CD8-positive, alpha-beta memory T cell (primary cell): ENCODE measurements around the gene CEBPB. TPM values are rescaled to one million over a fixed set of nuclear protein-coding genes. Genes with fewer than 3 reads are reported as not detected.
A peak's percentile ranks its signal among the peaks of the same experiment; 100 is the strongest.

Experiments
- CTCF ChIA-PET: fragments of 350-600 bp; sonication (Branson Sonifier 250); formaldehyde crosslinking; loops from one replicate; lab custom pipeline; 2021; ENCODE audit warnings: antibody characterized with exemption; lab: Charles Lee
- POLR2A ChIA-PET: fragments of 350-600 bp; sonication (Branson Sonifier 250); formaldehyde crosslinking; loops from one replicate; lab custom pipeline; 2021; ENCODE audit warnings: antibody characterized with exemption; lab: Charles Lee
- DNase-seq, 5 donors: peaks; one replicate each; pipeline versions ENCODE4 v3.0.0 to v3.0.0-alpha.2; 2020 to 2022; ENCODE audit warnings: mixed read lengths in 1 of 5
- H3K27ac ChIP-seq: one replicate; pipeline ENCODE4 v1.7.0; 2013; ENCODE audit warnings: low read depth, mild to moderate bottlenecking, low read length, moderate library complexity
- H3K27me3 ChIP-seq: 2 replicates; pipeline ENCODE4 v1.7.0; 2013; ENCODE audit warnings: low read length, mild to moderate bottlenecking; ENCODE audit not compliant: insufficient read depth, poor library complexity, severe bottlenecking
- H3K36me3 ChIP-seq: 2 replicates; pipeline ENCODE4 v1.7.0; 2013; ENCODE audit warnings: mild to moderate bottlenecking, low read length, moderate library complexity; ENCODE audit not compliant: insufficient read depth
- H3K4me1 ChIP-seq: 2 replicates; pipeline ENCODE4 v1.7.0; 2013; ENCODE audit warnings: mild to moderate bottlenecking, low read length, moderate library complexity; ENCODE audit not compliant: insufficient read depth
- H3K4me3 ChIP-seq: 2 replicates; pipeline ENCODE4 v1.7.0; 2013; ENCODE audit warnings: mild to moderate bottlenecking, low read length
- H3K9me3 ChIP-seq: 2 replicates; pipeline ENCODE4 v1.7.0; 2013; ENCODE audit warnings: mild to moderate bottlenecking, low read length
- H3K27ac Mint-ChIP-seq, 8 donors: one replicate each; pipeline ENCODE4 v1.8.0; 2020 to 2021; ENCODE audit warnings: mixed read lengths in 8 of 8, mild to moderate bottlenecking in 6 of 8, inconsistent platforms in 3 of 8, moderate library complexity in 3 of 8
- H3K27me3 Mint-ChIP-seq, 2 donors: one replicate each; pipeline ENCODE4 v1.8.0; 2020 to 2021; ENCODE audit warnings: mixed read lengths in 2 of 2, mild to moderate bottlenecking in 1 of 2, moderate library complexity in 1 of 2
- H3K36me3 Mint-ChIP-seq, 3 donors: one replicate each; pipeline ENCODE4 v1.8.0; 2020 to 2021; ENCODE audit warnings: mixed read lengths in 3 of 3, inconsistent platforms in 1 of 3, mild to moderate bottlenecking in 1 of 3
- H3K4me1 Mint-ChIP-seq, 3 donors: one replicate each; pipeline ENCODE4 v1.8.0; 2020 to 2021; ENCODE audit warnings: mixed read lengths in 3 of 3, inconsistent platforms in 1 of 3, mild to moderate bottlenecking in 1 of 3
- H3K4me3 Mint-ChIP-seq, 7 donors: one replicate each; pipeline ENCODE4 v1.8.0; 2020 to 2021; ENCODE audit warnings: mixed read lengths in 7 of 7, mild to moderate bottlenecking in 6 of 7, moderate library complexity in 4 of 7, inconsistent platforms in 2 of 7
- H3K9me3 Mint-ChIP-seq, 5 donors: one replicate each; pipeline ENCODE4 v1.8.0; 2020 to 2022; ENCODE audit warnings: mixed read lengths in 5 of 5, mild to moderate bottlenecking in 3 of 5, moderate library complexity in 2 of 5, inconsistent platforms in 1 of 5
- polyA plus RNA-seq: library from polyadenylated mRNA; unstranded; fragments of 300-500 nt; fragmentation: Illumina TruSeq; gene quantifications from one replicate; pipeline ENCODE4 v1.2.3, GENCODE V29; 2021
- total RNA-seq, 2 experiments: library from RNA; stranded (reverse); gene quantifications; one replicate each; pipeline ENCODE4 v1.2.3, GENCODE V29; 2021

The CEBPB gene
- total and polyA plus RNA-seq, 3 experiments from 2014 or later, result 25.3 to 29.1 (median 27.0) TPM

DNA sequence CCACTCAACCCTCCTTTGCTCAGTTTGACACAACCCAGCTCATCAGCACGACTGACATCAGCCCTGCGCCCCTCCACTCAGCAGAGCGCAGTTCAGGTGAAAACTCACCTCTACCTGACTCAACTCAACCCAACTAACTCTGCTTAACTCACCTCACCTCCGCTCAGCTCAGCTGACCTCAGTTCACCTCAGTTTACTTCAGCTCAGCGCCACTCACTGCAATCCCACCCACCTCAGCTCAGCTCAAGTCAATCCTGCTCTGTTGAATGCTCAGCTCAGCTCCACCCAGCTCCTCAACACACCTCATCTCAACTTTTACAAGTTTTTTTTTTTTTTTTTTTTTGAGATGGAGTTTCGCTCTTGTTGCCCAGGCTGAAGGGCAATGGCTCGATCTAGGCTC is 39.6 kb downstream of the CEBPB start:
- H3K9me3 Mint-ChIP-seq, result no peaks in the 10 kb centered on the region

DNA sequence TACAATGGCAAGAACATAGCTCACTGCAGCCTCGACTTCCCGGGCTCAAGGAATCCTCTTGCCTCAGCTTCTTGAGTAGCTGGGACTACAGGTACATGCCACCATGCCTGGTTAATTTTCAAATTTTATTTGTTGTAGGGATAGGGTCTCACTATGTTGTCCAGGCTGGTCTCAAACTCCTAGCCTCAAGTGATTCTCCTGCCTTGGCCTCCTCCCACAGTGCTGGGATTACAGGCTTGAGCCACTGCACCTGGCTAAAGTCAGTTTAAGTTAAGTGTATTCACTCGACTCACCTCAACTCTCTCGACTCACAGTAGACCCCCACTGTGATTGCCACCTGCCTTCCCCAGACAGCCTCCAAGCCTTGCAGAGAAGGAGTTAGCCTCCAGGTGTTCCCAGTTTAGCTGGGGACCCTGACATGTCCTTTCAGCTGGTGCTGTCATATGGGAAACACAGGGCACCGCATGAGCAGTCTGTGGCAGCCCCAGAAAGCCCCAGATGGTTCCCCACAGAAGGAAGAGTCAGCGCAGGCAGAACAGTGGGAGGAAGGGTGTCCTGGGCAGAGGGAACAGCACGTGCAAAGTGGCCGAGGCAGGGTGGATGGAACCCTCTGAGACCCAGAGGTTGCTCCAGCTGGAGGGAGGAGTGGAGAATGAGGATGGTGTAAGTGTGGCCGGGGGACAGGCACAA is 40.4 kb downstream of the CEBPB start:
- Mint-ChIP-seq H3K4me1 (no peaks in the 10 kb centered on the region), H3K27me3 (peaks cover 0 to 3% of the 10 kb centered on the region in 2 donors), H3K27ac (no peak overlapping the region), H3K36me3 (no peaks in the 10 kb centered on the region), H3K4me3 (no peak overlapping the region), H3K9me3 (no peaks in the 10 kb centered on the region)
- no peaks in the 10 kb centered on the region for H3K36me3 ChIP-seq
- H3K27ac ChIP-seq, result no peak overlapping the region
- no peak overlapping the region for H3K4me3 ChIP-seq
- no peaks in the 10 kb centered on the region for H3K9me3 ChIP-seq
- no peak for DNase-seq
- ChIA-PET CTCF (no interaction called here), POLR2A (no interaction called here)
- no peaks in the 10 kb centered on the region for H3K4me1 ChIP-seq
- no peaks in the 10 kb centered on the region for H3K27me3 ChIP-seq

More for the DNA sequence above, 39.6 kb downstream of the CEBPB start:
- CTCF ChIA-PET, result no interaction called here
- H3K9me3 ChIP-seq, result no peaks in the 10 kb centered on the region
- no peaks in the 10 kb centered on the region for H3K27me3 Mint-ChIP-seq
- no peaks in the 10 kb centered on the region for H3K4me1 Mint-ChIP-seq
- DNase-seq, result peak in 1 of 5 donors; percentile 6
- H3K27me3 ChIP-seq, result no peaks in the 10 kb centered on the region
- no peak overlapping the region for H3K27ac ChIP-seq
- no peaks in the 10 kb centered on the region for H3K36me3 ChIP-seq
- no peak overlapping the region for H3K4me3 ChIP-seq
- POLR2A ChIA-PET, result no interaction called here
- peak overlapping the region in 1 of 7 donors; percentile 42 for H3K4me3 Mint-ChIP-seq
- no peak overlapping the region for H3K27ac Mint-ChIP-seq
- no peaks in the 10 kb centered on the region for H3K36me3 Mint-ChIP-seq
- no peaks in the 10 kb centered on the region for H3K4me1 ChIP-seq

DNA sequence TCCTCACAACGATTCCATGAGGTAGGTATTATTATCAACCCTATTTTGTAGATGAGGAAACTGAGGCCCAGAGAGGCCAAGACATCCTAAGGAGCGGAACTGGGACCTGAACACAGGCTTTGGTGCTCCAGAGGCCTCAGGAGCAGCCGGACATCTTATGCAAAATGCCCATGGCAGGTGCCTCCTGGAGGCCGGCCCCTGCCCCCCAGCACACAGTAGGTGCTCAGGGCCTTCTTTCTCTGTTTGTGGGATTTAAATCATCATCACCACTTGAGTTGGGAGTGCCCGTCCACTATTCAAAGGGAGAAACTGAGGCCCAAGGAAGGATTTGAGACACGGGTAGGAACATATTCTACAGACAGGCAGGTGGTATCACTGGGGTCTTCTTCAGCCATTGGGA is 41.2 kb downstream of the CEBPB start:
- Histone ChIP-seq H3K4me3 (no peak overlapping the region), H3K36me3 (no peaks in the 10 kb centered on the region), H3K27me3 (no peaks in the 10 kb centered on the region), H3K27ac (no peak overlapping the region), H3K9me3 (no peaks in the 10 kb centered on the region), H3K4me1 (no peaks in the 10 kb centered on the region)
- Mint-ChIP-seq H3K36me3 (no peaks in the 10 kb centered on the region), H3K27me3 (peaks cover 0 to 9% of the 10 kb centered on the region in 2 donors), H3K4me1 (no peaks in the 10 kb centered on the region), H3K4me3 (no peak overlapping the region), H3K27ac (no peak overlapping the region), H3K9me3 (no peaks in the 10 kb centered on the region)
- ChIA-PET POLR2A (no interaction called here), CTCF (no interaction called here)
- no peak for DNase-seq

DNA sequence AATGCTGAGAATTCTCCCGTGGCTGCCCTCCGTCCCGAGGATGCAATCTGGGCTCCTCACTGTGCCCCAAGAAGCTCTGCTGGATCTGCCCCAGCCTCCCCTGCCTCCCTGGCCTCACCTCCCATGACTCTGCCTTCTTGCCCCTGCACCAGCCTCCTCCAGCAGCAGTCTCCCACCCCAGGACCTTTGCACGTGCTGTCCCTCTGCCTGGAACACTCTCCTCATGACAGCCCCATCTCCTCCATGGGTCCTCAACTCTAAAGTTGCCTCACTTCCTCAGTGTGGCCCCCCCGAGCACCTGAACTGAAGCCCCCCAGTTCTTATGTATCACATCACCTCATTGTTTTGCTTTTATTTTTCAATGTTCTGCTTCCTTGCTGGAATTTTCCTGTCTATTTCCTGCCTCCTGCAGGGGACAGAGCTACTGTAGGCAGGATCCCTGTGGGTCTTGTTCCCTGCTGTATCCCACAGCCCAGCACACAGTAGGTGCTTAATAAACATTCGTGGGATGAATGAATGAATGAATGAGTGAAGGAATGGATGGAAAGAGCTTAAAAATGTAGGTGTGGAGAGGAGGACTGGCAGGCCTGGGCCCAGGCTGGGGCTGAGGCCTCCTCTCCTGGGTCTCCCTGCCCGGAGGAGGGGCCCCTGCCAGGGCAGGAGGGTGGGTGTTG is 42.2 kb downstream of the CEBPB start:
- no peaks in the 10 kb centered on the region for H3K4me1 ChIP-seq
- H3K27me3 ChIP-seq, result no peaks in the 10 kb centered on the region
- peak overlapping the region in 1 of 8 donors; percentile 54 for H3K27ac Mint-ChIP-seq
- POLR2A ChIA-PET, result no interaction called here
- no peaks in the 10 kb centered on the region for H3K9me3 Mint-ChIP-seq
- DNase-seq, result no peak
- CTCF ChIA-PET, result no interaction called here
- no peak overlapping the region for H3K4me3 Mint-ChIP-seq
- no peak overlapping the region for H3K4me3 ChIP-seq
- no peaks in the 10 kb centered on the region for H3K36me3 Mint-ChIP-seq
- H3K4me1 Mint-ChIP-seq, result no peaks in the 10 kb centered on the region
- H3K36me3 ChIP-seq, result no peaks in the 10 kb centered on the region
- H3K27me3 Mint-ChIP-seq, result peaks cover 0 to 9% of the 10 kb centered on the region in 2 donors
- H3K9me3 ChIP-seq, result no peaks in the 10 kb centered on the region
- H3K27ac ChIP-seq, result no peak overlapping the region

DNA sequence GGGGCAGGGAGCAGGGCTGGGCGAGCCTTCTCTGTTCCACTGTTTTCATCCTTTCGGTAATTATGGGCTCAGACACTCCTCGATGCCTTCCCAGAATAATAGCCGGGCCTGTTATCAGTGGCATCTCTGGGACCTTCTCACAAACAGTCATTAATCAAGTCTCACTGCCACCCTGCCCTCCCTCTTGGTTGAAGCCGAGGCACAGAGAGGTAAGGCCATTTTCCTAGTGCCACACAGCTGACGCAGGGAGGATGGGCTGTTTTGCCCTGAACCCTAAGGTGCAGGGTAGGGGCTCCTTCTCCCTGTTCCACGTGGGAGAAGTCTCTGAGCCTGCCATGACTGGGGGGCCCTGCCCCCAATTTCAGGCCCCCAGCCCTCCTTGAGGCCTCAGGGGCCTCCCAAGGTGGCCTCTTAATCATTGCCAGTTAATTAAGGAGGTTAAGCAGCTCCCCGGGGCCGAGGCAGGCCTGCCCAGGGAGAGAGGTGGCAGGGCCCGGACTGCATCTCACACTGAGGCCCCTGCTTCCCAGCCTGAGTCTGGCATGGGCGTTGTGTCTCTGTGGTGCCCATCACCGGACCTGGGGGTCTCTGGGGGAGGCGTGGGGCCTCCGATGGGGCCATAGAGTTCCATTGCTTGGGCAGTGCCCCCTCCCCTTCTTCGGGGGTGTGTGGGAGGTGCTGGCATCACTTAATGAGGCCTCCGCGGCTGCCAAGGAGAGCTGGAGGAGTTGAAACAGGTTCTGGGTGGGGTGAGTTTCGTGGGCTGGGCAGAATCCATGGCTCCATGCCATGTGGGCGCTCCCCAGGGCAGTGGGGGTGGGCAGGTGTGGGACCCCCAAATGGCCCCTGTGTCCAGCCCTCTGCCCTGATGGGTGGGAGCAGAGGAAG is 42.9 kb downstream of the CEBPB start:
- CTCF ChIA-PET, result no interaction called here
- H3K27me3 Mint-ChIP-seq, result peaks cover 0 to 11% of the 10 kb centered on the region in 2 donors
- H3K4me1 Mint-ChIP-seq, result no peaks in the 10 kb centered on the region
- no peaks in the 10 kb centered on the region for H3K36me3 Mint-ChIP-seq
- H3K4me3 Mint-ChIP-seq, result no peak overlapping the region
- Histone ChIP-seq H3K27ac (no peak overlapping the region), H3K27me3 (no peaks in the 10 kb centered on the region), H3K4me1 (no peaks in the 10 kb centered on the region), H3K4me3 (no peak overlapping the region), H3K36me3 (no peaks in the 10 kb centered on the region), H3K9me3 (no peaks in the 10 kb centered on the region)
- no peaks in the 10 kb centered on the region for H3K9me3 Mint-ChIP-seq
- H3K27ac Mint-ChIP-seq, result no peak overlapping the region
- POLR2A ChIA-PET, result no interaction called here
- DNase-seq, result no peak

DNA sequence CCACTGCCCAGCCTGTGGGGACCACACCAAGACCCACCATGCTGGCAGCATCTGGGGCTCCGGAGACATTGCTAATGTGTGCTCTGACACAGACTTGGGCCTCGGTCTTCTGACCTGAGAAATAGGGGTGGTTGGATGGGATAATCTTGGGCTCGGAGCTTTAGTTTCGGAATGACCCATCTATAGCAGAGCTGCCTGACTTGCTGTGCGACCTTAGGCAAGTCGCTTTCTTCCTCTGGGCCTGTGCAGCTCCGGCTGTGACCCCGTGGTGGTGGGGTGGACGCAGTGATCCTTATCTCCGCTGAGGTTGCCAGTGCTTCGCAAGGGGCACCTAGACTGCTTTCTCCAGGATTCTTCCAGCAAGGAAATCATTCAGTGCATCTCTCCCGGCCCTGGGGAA is 43.7 kb downstream of the CEBPB start:
- no peak for DNase-seq
- H3K27me3 Mint-ChIP-seq, result peaks cover 0 to 14% of the 10 kb centered on the region in 2 donors
- no peaks in the 10 kb centered on the region for H3K4me1 ChIP-seq
- H3K4me3 Mint-ChIP-seq, result no peak overlapping the region
- ChIA-PET CTCF (no interaction called here), POLR2A (no interaction called here)
- H3K27ac Mint-ChIP-seq, result no peak overlapping the region
- no peaks in the 10 kb centered on the region for H3K4me1 Mint-ChIP-seq
- no peaks in the 10 kb centered on the region for H3K9me3 ChIP-seq
- H3K27ac ChIP-seq, result no peak overlapping the region
- no peaks in the 10 kb centered on the region for H3K36me3 Mint-ChIP-seq
- H3K9me3 Mint-ChIP-seq, result no peaks in the 10 kb centered on the region
- H3K4me3 ChIP-seq, result no peak overlapping the region
- H3K27me3 ChIP-seq, result no peaks in the 10 kb centered on the region
- H3K36me3 ChIP-seq, result no peaks in the 10 kb centered on the region

DNA sequence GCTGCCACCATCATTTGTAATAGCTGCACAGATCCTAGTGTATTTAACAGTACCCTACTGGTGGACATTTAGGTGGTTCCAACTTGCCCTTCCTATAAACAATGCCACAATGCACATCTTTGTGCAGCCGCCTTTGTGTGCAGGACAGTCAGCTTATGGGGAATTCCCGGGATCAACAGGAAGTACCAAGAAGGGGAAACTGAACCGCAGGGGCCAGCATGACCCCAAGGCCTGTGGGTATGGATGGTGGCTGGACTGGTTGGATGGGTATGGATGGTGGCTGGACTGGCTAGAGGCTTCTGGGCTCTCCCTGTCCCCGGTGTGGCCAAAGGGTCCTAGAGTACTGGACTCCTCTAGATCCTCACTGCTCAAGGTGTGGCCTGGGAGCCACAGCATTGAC is 46.7 kb downstream of the CEBPB start:
- no peak for DNase-seq
- no peaks in the 10 kb centered on the region for H3K4me1 ChIP-seq
- POLR2A ChIA-PET, result no interaction called here
- CTCF ChIA-PET, result no interaction called here
- no peaks in the 10 kb centered on the region for H3K9me3 ChIP-seq
- no peaks in the 10 kb centered on the region for H3K4me1 Mint-ChIP-seq
- H3K9me3 Mint-ChIP-seq, result no peaks in the 10 kb centered on the region
- H3K36me3 ChIP-seq, result no peaks in the 10 kb centered on the region
- H3K27me3 ChIP-seq, result no peaks in the 10 kb centered on the region
- H3K4me3 Mint-ChIP-seq, result no peak overlapping the region
- H3K27me3 Mint-ChIP-seq, result peaks cover 2 to 18% of the 10 kb centered on the region in 2 donors
- no peak overlapping the region for H3K27ac ChIP-seq
- peak overlapping the region in 1 of 8 donors; percentile 19 for H3K27ac Mint-ChIP-seq
- no peaks in the 10 kb centered on the region for H3K36me3 Mint-ChIP-seq
- no peak overlapping the region for H3K4me3 ChIP-seq
